Measurements from ENCODE around the gene SLC16A2.

DNA sequence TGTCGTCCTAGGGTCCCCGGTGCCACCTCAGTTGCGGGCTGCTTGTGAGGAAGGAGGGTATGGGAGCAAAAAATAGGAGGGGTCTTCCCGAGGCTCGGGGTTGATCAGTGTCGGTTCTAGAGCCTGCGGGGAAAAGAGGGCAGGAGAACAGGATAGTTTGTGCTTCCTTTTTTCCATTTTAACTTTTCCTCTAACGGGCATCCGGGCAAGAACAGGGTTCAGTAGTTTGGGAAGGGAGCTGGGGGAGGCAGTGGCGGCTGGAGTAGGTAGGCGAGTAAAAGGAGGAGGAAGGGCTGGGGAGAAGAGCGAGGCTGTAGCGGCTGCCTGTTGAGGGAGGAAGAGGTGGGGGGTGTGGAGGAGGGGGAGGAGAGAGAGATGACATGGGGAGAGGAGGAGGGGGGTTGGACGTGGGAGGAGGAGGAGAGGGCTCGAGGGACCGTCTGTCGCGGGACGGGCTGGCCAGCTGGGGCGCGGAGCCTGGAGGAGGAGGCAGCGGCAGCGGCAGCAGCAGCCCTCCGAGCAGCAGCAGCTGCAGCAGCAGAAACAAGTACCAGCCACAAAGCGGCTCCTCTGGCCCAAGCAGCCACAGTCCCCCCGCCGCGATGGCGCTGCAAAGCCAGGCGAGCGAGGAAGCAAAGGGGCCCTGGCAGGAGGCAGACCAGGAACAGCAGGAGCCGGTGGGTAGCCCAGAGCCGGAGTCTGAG is at the start of gene SLC16A2:
- TF ChIP-seq, protein P1, sequence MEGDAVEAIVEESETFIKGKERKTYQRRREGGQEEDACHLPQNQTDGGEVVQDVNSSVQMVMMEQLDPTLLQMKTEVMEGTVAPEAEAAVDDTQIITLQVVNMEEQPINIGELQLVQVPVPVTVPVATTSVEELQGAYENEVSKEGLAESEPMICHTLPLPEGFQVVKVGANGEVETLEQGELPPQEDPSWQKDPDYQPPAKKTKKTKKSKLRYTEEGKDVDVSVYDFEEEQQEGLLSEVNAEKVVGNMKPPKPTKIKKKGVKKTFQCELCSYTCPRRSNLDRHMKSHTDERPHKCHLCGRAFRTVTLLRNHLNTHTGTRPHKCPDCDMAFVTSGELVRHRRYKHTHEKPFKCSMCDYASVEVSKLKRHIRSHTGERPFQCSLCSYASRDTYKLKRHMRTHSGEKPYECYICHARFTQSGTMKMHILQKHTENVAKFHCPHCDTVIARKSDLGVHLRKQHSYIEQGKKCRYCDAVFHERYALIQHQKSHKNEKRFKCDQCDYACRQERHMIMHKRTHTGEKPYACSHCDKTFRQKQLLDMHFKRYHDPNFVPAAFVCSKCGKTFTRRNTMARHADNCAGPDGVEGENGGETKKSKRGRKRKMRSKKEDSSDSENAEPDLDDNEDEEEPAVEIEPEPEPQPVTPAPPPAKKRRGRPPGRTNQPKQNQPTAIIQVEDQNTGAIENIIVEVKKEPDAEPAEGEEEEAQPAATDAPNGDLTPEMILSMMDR (IDR thresholded peaks at IDR 0.05): no peak
- no peak for TF ChIP-seq POLR2A (IDR thresholded peaks at IDR 0.05)

Data from lower leg skin (tissue), 3 donors.